Liver (tissue), 2 donors: Measurements from ENCODE around the gene TNNT1.

ENCODE experiments used
- TF ChIP-seq, protein P1 (sequence below): fragments of 150-350 bp; IDR thresholded peaks from 2 replicates; pipeline ENCODE4 v1.5.1; 2017; ENCODE audit warnings: improper control_type of control experiment, low read depth, low read length; ENCODE audit not compliant: missing input control
- TF ChIP-seq, protein P2 (sequence below): IDR thresholded peaks from 2 replicates; pipeline ENCODE4 v1.6.1; 2016; ENCODE audit warnings: antibody characterized with exemption
- donor health status: healthy.

DNA sequence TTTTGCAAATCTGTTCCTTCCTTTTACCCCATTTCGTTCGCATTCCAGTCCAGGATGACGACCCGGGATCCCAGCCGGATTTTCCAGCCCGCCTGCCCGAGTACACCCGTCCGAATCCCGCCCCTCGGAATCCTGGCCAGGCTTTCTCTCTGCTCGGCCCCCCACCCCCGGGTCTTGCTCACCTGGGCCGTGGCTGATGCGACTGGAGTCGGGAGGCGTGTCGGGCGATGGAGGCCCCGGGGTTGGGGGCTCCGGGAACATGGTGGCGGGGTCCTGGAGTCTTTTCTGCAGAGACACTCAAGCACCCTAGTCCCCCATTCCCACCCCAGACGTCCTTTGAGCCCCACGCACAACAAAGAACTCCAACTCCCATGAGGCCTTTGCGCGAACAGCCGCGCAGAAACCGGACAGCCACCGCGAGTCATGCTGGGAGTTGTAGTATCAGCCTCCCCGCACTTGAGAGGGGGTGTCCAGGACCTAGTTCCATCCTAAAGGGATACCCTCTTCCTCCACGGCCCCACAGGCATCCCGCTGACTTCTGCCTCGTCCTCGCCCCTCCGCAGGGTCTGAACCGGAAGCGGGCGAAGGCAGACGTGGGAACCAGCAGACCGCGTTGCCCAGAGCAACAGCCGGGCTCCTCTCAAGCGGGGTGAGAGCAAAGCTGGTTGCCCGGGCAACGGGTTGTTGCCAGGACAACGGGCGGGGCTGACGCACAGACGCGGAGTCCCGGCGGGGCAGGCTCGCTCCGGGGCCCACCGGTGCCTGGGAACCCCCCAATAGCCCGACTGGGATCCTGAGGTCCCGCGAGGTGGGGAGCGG, 30.0 kb upstream of the TNNT1 start:
- TF ChIP-seq, protein P1, sequence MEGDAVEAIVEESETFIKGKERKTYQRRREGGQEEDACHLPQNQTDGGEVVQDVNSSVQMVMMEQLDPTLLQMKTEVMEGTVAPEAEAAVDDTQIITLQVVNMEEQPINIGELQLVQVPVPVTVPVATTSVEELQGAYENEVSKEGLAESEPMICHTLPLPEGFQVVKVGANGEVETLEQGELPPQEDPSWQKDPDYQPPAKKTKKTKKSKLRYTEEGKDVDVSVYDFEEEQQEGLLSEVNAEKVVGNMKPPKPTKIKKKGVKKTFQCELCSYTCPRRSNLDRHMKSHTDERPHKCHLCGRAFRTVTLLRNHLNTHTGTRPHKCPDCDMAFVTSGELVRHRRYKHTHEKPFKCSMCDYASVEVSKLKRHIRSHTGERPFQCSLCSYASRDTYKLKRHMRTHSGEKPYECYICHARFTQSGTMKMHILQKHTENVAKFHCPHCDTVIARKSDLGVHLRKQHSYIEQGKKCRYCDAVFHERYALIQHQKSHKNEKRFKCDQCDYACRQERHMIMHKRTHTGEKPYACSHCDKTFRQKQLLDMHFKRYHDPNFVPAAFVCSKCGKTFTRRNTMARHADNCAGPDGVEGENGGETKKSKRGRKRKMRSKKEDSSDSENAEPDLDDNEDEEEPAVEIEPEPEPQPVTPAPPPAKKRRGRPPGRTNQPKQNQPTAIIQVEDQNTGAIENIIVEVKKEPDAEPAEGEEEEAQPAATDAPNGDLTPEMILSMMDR = no peak
- TF ChIP-seq, protein P2, sequence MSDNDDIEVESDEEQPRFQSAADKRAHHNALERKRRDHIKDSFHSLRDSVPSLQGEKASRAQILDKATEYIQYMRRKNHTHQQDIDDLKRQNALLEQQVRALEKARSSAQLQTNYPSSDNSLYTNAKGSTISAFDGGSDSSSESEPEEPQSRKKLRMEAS = no peak
